Panc1 (cell line): ENCODE data around the gene KCNC1. TPM values are rescaled to one million over a fixed set of nuclear protein-coding genes. Genes with fewer than 3 reads are reported as not detected.
A peak's percentile ranks its signal among the peaks of the same experiment; 100 is the strongest.

Experiments
- ATAC-seq: fragments of 200-7000 bp; cut with Tn5 transposase; 2 replicates; pipeline ENCODE4 v1.9.1; 2020; ENCODE audit warnings: mild to moderate bottlenecking, moderate library complexity
- BruUV-seq: library from RNA; stranded (reverse); fragments of 400-500 nt; replicated peaks from 2 replicates; lab custom pipeline; 2021; lab: Mats Ljungman, UMichigan
- CTCF ChIA-PET: fragments of 300-600 bp; sonication (Branson Sonifier 250); formaldehyde crosslinking; loops from one replicate; lab custom pipeline; 2022; ENCODE audit warnings: antibody characterized with exemption; lab: Charles Lee
- POLR2A ChIA-PET: fragments of 300-600 bp; sonication (Branson Sonifier 250); formaldehyde crosslinking; loops from one replicate; lab custom pipeline; 2022; ENCODE audit warnings: antibody characterized with exemption; lab: Charles Lee
- DNase-seq: peaks from one replicate; pipeline ENCODE4 v3.0.0-alpha.2; 2010; ENCODE audit warnings: low read depth, low spot score
- H3K27ac ChIP-seq: 2 replicates; pipeline ENCODE4 v1.5.1; 2011; ENCODE audit warnings: mild to moderate bottlenecking, low read length, inconsistent platforms
- H3K27me3 ChIP-seq: fragments of 200-500 bp; sonication (Bioruptor generic); 2 replicates; pipeline ENCODE4 v1.6.0; 2014; ENCODE audit warnings: low read length, inconsistent platforms; ENCODE audit not compliant: control insufficient read depth, insufficient read depth
- H3K36me3 ChIP-seq: fragments of 200-500 bp; sonication (Bioruptor generic); 2 replicates; pipeline ENCODE4 v1.5.1; 2014; ENCODE audit warnings: inconsistent platforms, mild to moderate bottlenecking, low read length, moderate library complexity; ENCODE audit not compliant: control insufficient read depth, insufficient read depth
- H3K4me1 ChIP-seq: 2 replicates; pipeline ENCODE4 v1.5.1; 2011; ENCODE audit warnings: inconsistent platforms, mild to moderate bottlenecking, low read length, moderate library complexity; ENCODE audit not compliant: control insufficient read depth, insufficient read depth
- H3K4me3 ChIP-seq, 2 experiments: 2 replicates each; pipeline ENCODE4 v1.5.1; 2011 to 2012; ENCODE audit warnings: low read depth in 2 of 2, low read length in 2 of 2, mild to moderate bottlenecking in 2 of 2, inconsistent platforms in 1 of 2, moderate library complexity in 1 of 2
- H3K9me3 ChIP-seq: fragments of 200-500 bp; sonication (Bioruptor generic); 2 replicates; pipeline ENCODE4 v1.5.1; 2014; ENCODE audit warnings: low read depth, mild to moderate bottlenecking, inconsistent platforms, low read length, moderate library complexity; ENCODE audit not compliant: control insufficient read depth, insufficient read depth
- POLR2AphosphoS5 ChIP-seq: IDR thresholded peaks from 2 replicates; pipeline ENCODE4 v1.6.1; 2012; ENCODE audit warnings: mild to moderate bottlenecking, low read depth, low read length, moderate library complexity
- SIN3A ChIP-seq: IDR thresholded peaks from 2 replicates; pipeline ENCODE4 v1.6.1; 2012; ENCODE audit warnings: low read depth, mild to moderate bottlenecking, low read length, moderate library complexity, borderline replicate concordance; ENCODE audit not compliant: insufficient read depth
- TCF7L2 ChIP-seq: IDR thresholded peaks from 2 replicates; pipeline ENCODE4 v1.6.1; 2011; ENCODE audit warnings: mild to moderate bottlenecking, low read depth, low read length, inconsistent platforms
- in situ Hi-C: cut with HindIII; loops from 2 replicates; pipeline ENCODE4 v1.10.0; 2016; ENCODE audit warnings: low sequenced_read_pairs, low pct_unique_long_range_greater_than_20kb
- intact Hi-C: fragments of 100-400 bp; cut with micrococcal nuclease; formaldehyde crosslinking; loops from one replicate; pipeline ENCODE4 v1.10.0; 2022; ENCODE audit not compliant: unreplicated experiment
- total RNA-seq: library from RNA; stranded (reverse); gene quantifications from one replicate; pipeline ENCODE4 v1.2.1, GENCODE V29; 2021; ENCODE audit not compliant: unreplicated experiment
- TF ChIP-seq, protein P1 (sequence below): fragments of 450-650 bp; IDR thresholded peaks from 2 replicates; pipeline ENCODE4 v1.5.1; 2017; ENCODE audit warnings: mild to moderate bottlenecking
- TF ChIP-seq, protein P2 (sequence below), 2 experiments: IDR thresholded peaks; 2 replicates each; pipeline ENCODE4 v1.6.1; 2011 to 2012; ENCODE audit warnings: low read depth in 2 of 2, control low read depth in 1 of 2, low read length in 1 of 2, mild to moderate bottlenecking in 1 of 2, moderate library complexity in 1 of 2; ENCODE audit not compliant: insufficient read depth in 1 of 2

The KCNC1 gene
- total RNA-seq, 1 experiment from 2014 or later = 0.95 TPM

DNA sequence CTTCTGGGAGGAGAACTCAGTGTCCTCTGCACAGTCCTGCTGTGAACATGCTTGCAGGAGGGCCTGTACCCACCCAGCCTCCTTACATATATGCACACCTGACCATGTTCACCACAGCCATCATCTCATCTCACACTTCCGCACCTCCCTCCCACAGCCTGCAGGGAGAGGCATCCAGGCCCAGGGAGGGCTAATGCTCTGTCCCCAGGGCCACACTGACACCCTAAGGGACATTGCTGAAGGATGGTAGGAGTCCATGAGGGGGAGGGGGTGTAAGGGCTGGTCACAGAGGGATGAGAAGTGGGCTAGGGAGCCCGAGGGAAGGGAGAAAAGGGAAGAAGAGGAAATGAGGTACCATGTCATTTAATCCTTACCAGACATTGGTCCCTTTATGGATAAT is 4.4 kb upstream of the KCNC1 start:
- POLR2A ChIA-PET = no interaction called here
- Histone ChIP-seq H3K27me3 (peaks cover 6% of the 10 kb centered on the region), H3K4me3 (no peak overlapping the region), H3K9me3 (no peaks in the 10 kb centered on the region), H3K36me3 (no peaks in the 10 kb centered on the region), H3K27ac (no peak overlapping the region), H3K4me1 (0 out of 2 replicates have a peak, but pooled peaks cover 2% of the 10 kb centered on the region)
- DNase-seq = no peak
- CTCF ChIA-PET = interaction anchor here (0.9 to 5.1 kb wide), 8 partner anchors 17 to 248 kb away, joined by 4 to 59 read pairs (median 6); no protein-coding TSS in a partner anchor
- no peak for ATAC-seq
- intact Hi-C loops (loop anchor here (2.0 to 5.0 kb wide), 2 partner anchors 48 to 131 kb away; no protein-coding TSS in a partner anchor), in situ Hi-C loops (no loop called here)
- no TSS peak for BruUV-seq
- no peak for TF ChIP-seq TCF7L2
- TF ChIP-seq, protein P1, sequence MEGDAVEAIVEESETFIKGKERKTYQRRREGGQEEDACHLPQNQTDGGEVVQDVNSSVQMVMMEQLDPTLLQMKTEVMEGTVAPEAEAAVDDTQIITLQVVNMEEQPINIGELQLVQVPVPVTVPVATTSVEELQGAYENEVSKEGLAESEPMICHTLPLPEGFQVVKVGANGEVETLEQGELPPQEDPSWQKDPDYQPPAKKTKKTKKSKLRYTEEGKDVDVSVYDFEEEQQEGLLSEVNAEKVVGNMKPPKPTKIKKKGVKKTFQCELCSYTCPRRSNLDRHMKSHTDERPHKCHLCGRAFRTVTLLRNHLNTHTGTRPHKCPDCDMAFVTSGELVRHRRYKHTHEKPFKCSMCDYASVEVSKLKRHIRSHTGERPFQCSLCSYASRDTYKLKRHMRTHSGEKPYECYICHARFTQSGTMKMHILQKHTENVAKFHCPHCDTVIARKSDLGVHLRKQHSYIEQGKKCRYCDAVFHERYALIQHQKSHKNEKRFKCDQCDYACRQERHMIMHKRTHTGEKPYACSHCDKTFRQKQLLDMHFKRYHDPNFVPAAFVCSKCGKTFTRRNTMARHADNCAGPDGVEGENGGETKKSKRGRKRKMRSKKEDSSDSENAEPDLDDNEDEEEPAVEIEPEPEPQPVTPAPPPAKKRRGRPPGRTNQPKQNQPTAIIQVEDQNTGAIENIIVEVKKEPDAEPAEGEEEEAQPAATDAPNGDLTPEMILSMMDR = no peak

DNA sequence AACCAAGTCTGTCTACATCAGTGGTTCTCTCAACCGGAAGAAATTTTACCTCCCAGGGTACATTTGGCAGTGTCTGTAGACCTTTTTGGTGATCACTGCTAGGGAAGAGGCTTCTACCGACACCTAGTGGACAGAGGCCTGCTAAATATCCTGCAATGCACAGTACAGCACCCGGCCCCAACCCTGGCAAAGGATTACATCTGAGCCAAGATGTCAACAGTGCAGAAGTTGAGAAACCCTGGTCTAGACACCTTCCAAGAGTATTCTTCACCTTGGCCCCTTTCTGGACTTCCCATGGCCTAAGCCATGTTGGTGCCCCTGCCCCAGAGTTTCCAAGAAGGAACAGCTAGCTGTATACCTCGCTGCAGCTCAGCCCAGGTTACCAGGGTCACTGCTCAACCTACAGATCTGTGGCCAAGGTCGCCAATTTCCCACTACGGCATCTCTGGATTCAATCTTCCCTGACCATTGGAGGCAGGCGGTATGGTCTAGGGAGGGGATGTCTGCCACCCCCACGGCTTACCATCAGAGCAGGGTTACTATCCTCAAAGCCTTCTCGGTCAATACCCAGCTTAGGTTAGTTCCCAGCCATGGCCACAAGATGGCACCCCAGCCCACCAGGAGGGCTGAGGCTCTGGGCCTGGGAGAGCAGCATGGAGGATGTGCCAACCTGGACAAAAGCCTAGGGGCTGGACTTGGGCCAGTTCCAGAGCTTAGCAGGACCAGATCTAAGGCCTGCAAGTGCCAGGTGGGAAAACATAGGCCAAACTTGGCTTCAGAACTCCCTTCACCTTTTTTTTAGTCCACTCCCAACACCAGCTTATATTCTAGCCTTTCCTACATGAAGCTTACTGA is 3.7 kb upstream of the KCNC1 start:
- CTCF ChIA-PET = interaction anchor here (0.6 to 5.1 kb wide), 22 partner anchors 12 to 630 kb away, joined by 3 to 59 read pairs (median 4); partner anchors contain the start of gene MYOD1
- peak; percentile 91 for ATAC-seq
- peak; percentile 57 for DNase-seq
- in situ Hi-C loops (no loop called here), intact Hi-C loops (loop anchor here (1.0 to 5.0 kb wide), 3 partner anchors 49 to 248 kb away; no protein-coding TSS in a partner anchor)
- Histone ChIP-seq H3K4me1 (0 out of 2 replicates have a peak, but pooled peaks cover 2% of the 10 kb centered on the region), H3K27ac (no peak overlapping the region), H3K36me3 (no peaks in the 10 kb centered on the region), H3K9me3 (no peaks in the 10 kb centered on the region), H3K27me3 (peaks cover 6% of the 10 kb centered on the region), H3K4me3 (no peak overlapping the region)
- POLR2A ChIA-PET = no interaction called here
- BruUV-seq = no TSS peak
- TF ChIP-seq, protein P1 = peak; percentile 89
- TF ChIP-seq TCF7L2 = no peak

DNA sequence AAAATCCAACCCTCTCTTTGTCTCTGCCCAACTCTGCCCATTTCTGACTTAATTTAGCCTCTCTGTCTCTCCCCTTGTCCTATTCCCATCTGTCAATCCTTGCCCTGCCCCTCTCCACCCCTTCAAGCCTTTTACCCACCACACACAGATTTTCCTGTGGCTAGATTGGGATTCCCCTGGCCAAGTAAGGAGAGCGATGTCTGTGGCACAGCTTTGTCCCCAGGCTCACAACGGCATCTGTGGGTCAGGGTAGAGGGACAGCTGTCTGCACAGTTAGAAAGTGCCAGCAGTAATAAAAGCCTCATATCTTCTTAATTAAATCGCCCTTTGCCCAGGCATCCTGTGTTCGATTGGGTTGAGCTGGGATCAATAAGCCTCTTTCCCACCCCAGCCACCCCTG is 1.3 kb upstream of the KCNC1 start:
- TF ChIP-seq SIN3A (no peak), POLR2AphosphoS5 (no peak), TCF7L2 (no peak)
- TF ChIP-seq, protein P1 = no peak
- TF ChIP-seq, protein P2, sequence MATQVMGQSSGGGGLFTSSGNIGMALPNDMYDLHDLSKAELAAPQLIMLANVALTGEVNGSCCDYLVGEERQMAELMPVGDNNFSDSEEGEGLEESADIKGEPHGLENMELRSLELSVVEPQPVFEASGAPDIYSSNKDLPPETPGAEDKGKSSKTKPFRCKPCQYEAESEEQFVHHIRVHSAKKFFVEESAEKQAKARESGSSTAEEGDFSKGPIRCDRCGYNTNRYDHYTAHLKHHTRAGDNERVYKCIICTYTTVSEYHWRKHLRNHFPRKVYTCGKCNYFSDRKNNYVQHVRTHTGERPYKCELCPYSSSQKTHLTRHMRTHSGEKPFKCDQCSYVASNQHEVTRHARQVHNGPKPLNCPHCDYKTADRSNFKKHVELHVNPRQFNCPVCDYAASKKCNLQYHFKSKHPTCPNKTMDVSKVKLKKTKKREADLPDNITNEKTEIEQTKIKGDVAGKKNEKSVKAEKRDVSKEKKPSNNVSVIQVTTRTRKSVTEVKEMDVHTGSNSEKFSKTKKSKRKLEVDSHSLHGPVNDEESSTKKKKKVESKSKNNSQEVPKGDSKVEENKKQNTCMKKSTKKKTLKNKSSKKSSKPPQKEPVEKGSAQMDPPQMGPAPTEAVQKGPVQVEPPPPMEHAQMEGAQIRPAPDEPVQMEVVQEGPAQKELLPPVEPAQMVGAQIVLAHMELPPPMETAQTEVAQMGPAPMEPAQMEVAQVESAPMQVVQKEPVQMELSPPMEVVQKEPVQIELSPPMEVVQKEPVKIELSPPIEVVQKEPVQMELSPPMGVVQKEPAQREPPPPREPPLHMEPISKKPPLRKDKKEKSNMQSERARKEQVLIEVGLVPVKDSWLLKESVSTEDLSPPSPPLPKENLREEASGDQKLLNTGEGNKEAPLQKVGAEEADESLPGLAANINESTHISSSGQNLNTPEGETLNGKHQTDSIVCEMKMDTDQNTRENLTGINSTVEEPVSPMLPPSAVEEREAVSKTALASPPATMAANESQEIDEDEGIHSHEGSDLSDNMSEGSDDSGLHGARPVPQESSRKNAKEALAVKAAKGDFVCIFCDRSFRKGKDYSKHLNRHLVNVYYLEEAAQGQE (IDR thresholded peaks at IDR 0.05; ENCODE audit: insufficient read depth in 1 of 2, low read depth in 2 of 2, low read length in 1 of 2) = no peak
- no peaks in the 10 kb centered on the region for H3K36me3 ChIP-seq
- no peak overlapping the region for H3K27ac ChIP-seq
- no peak overlapping the region for H3K4me3 ChIP-seq
- in situ Hi-C loops (no loop called here), intact Hi-C loops (loop anchor here (5.0 kb wide), 1 partner anchor 51 kb away; no protein-coding TSS in a partner anchor)
- H3K4me1 ChIP-seq = 0 out of 2 replicates have a peak, but pooled peaks cover 2% of the 10 kb centered on the region
- no peaks in the 10 kb centered on the region for H3K27me3 ChIP-seq
- CTCF ChIA-PET = interaction anchor here (0.8 to 5.1 kb wide), 2 partner anchors 245 to 380 kb away, joined by 4 to 59 read pairs; no protein-coding TSS in a partner anchor
- DNase-seq (no peak), ATAC-seq (no peak)
- BruUV-seq = no TSS peak
- H3K9me3 ChIP-seq = no peaks in the 10 kb centered on the region
- POLR2A ChIA-PET = no interaction called here
